Heart left ventricle (tissue), 13 donors: ENCODE measurements around the gene FAM76A.

Experiments
- CTCF ChIP-seq, 12 donors: fragments of 200-600 bp; sonication (generic) in 4 of 12; IDR thresholded peaks; one replicate each; pipeline versions ENCODE4 v1.5.0 to v1.8.0; 2018 to 2022; ENCODE audit warnings: antibody characterized with exemption in 12 of 12, mild to moderate bottlenecking in 5 of 12
- POLR2A ChIP-seq, 2 donors: fragments of 450-650 bp; IDR thresholded peaks; one replicate each; pipeline ENCODE4 v1.6.1; 2017; ENCODE audit warnings: antibody characterized with exemption in 2 of 2, mild to moderate bottlenecking in 2 of 2, moderate library complexity in 2 of 2
- donor health status: ischemic (EF 13 %, LVEDD 7.1; RV severe dilation, severe dysfunction).
- donor health status: DM: no; HTN: yes; CAD: no.
- donor health status: DM: no; HTN: no; CAD: no.
- donor health status: ischemic (EF 25% LVEDD 6.9; RV normal size, moderate dysfunction).
- donor health status: ischemic (EF 25% LVEDD 5.7; RV mildly dilated, moderate dysfunction).
- donor health status: ischemic (EF 35%, LVEDD 5.7; RV mildly dilated, moderate dysfunction).
- donor health status: nonischemic (EF 11% LVEDD 7.7; RV severe dilation, severe dysfunction).
- donor health status: DM: yes; HTN: yes; CAD: no.
- donor health status: PGD.
- donor health status: ischemic (EF 29% LVEDD 5.4; RV normal size, mild dysfunction).
- donor health status: nonischemic (EF 23%, LVEDD 6.1; RV moderate dilation, normal function).

- no peak for TF ChIP-seq POLR2A (IDR thresholded peaks at IDR 0.05)
- no peak for TF ChIP-seq CTCF (IDR thresholded peaks at IDR 0.05)
These were observed 57.2 kb downstream of the FAM76A start for GRCh38 chr1:27782950-27783349.
